HepG2 (cell line): ENCODE results near the gene TMEM107. TPM values are rescaled to one million over a fixed set of nuclear protein-coding genes. Genes with fewer than 3 reads are reported as not detected.

ENCODE experiments used
- ATAC-seq: fragments of 200-7000 bp; cut with Tn5 transposase; 3 replicates; pipeline ENCODE4 v1.9.1; 2020; ENCODE audit warnings: mild to moderate bottlenecking, moderate library complexity
- BruUV-seq: library from RNA; stranded (reverse); fragments of 400-500 nt; replicated peaks from 2 replicates; lab custom pipeline; 2021; lab: Mats Ljungman, UMichigan
- CTCF ChIA-PET: fragments of 300-600 bp; formaldehyde crosslinking; extraction: SDS; loops from one replicate; lab custom pipeline; 2021; ENCODE audit warnings: low total read pairs, inconsistent platforms, low intra/inter-chr PET ratio; lab: Yijun Ruan, JAX
- POLR2A ChIA-PET: fragments of 350-600 bp; sonication (Branson Sonifier 250); formaldehyde crosslinking; loops from one replicate; lab custom pipeline; 2020; ENCODE audit warnings: antibody characterized with exemption, inconsistent platforms; lab: Yijun Ruan, JAX
- DNase-seq: peaks from one replicate; pipeline ENCODE4 v3.0.0-alpha.2; 2015; ENCODE audit warnings: low spot score
- FAIRE-seq: peaks from 3 replicates; lab custom pipeline; 2011; peaks lifted over from hg19 to GRCh38; lab: Jason Lieb, UNC
- H2AFZ ChIP-seq: one replicate; pipeline ENCODE4 v1.6.1; 2011; ENCODE audit warnings: low read length, inconsistent platforms
- H3K27ac ChIP-seq: fragments of 300-600 bp; 3 replicates; pipeline ENCODE4 v1.8.0; 2011; ENCODE audit warnings: mixed run types, mild to moderate bottlenecking, mixed read lengths, low read length, inconsistent platforms; ENCODE audit not compliant: insufficient read depth; ENCODE audit errors: extremely low read length
- H3K27me3 ChIP-seq, 2 experiments: fragments of 200-600 bp in 1 of 2; 2 replicates in 1 of 2; 3 replicates in 1 of 2; pipeline versions ENCODE4 v1.6.0 to v1.8.0; 2011; ENCODE audit warnings: low read length in 2 of 2, mild to moderate bottlenecking in 2 of 2, moderate library complexity in 2 of 2, inconsistent platforms in 1 of 2; ENCODE audit not compliant: insufficient read depth in 2 of 2, control insufficient read depth in 1 of 2
- H3K36me3 ChIP-seq, 2 experiments: fragments of 200-600 bp in 1 of 2; replicated peaks in 1 of 2; 2 replicates in 1 of 2; 3 replicates in 1 of 2; pipeline versions ENCODE4 v1.5.1 to v1.8.0; 2011; ENCODE audit warnings: low read length in 2 of 2, inconsistent platforms in 1 of 2; ENCODE audit not compliant: insufficient read depth in 2 of 2, control insufficient read depth in 1 of 2
- H3K4me1 ChIP-seq: 2 replicates; pipeline ENCODE4 v1.5.1; 2012; ENCODE audit warnings: low read length, inconsistent platforms; ENCODE audit not compliant: insufficient read depth
- H3K4me2 ChIP-seq: 2 replicates; pipeline ENCODE4 v1.6.0; 2011; ENCODE audit warnings: low read depth, low read length, inconsistent platforms
- H3K4me3 ChIP-seq, 3 experiments: fragments of 200-600 bp in 1 of 3; sonication (generic), shearing (Covaris generic) in 1 of 3; replicated peaks in 1 of 3; 2 replicates each; pipeline ENCODE4 v1.5.1; 2011 to 2016; ENCODE audit warnings: low read length in 3 of 3, inconsistent platforms in 2 of 3, low read depth in 2 of 3, mild to moderate bottlenecking in 2 of 3, control low read depth in 1 of 3, mixed read lengths in 1 of 3; ENCODE audit not compliant: insufficient read depth in 1 of 3
- H3K79me2 ChIP-seq: one replicate; pipeline ENCODE4 v1.6.1; 2011; ENCODE audit warnings: low read length, inconsistent platforms; ENCODE audit not compliant: insufficient read depth
- H3K9ac ChIP-seq: 2 replicates; pipeline ENCODE4 v1.6.0; 2011; ENCODE audit warnings: mild to moderate bottlenecking, low read depth, low read length, inconsistent platforms; ENCODE audit not compliant: insufficient read depth
- H3K9me3 ChIP-seq: 2 replicates; pipeline ENCODE4 v1.5.1; 2012; ENCODE audit warnings: mild to moderate bottlenecking, low read length
- H4K20me1 ChIP-seq: 2 replicates; pipeline ENCODE4 v1.6.0; 2011; ENCODE audit warnings: inconsistent platforms, mild to moderate bottlenecking, low read length, moderate library complexity; ENCODE audit not compliant: insufficient read depth
- CHD2 ChIP-seq: IDR thresholded peaks from 2 replicates; pipeline ENCODE4 v1.6.1; 2011; ENCODE audit warnings: low read depth, low read length, improper control_type of control experiment
- HOXA3 ChIP-seq: sonication (generic); formaldehyde crosslinking; IDR thresholded peaks from 2 replicates; pipeline ENCODE4 v1.5.0; 2020; ENCODE audit warnings: missing genetic modification reagents
- KLF12 ChIP-seq: sonication (generic); formaldehyde crosslinking; IDR thresholded peaks from 2 replicates; pipeline ENCODE4 v1.4.0; 2020; ENCODE audit warnings: missing genetic modification reagents, borderline replicate concordance
- POLR2A ChIP-seq, 2 experiments: IDR thresholded peaks; 2 replicates each; pipeline ENCODE4 v1.6.1; 2011; ENCODE audit warnings: low read depth in 2 of 2, low read length in 2 of 2, mild to moderate bottlenecking in 1 of 2, moderate library complexity in 1 of 2; ENCODE audit not compliant: insufficient read depth in 1 of 2
- POLR2AphosphoS2 ChIP-seq: IDR thresholded peaks from 2 replicates; pipeline ENCODE4 v1.6.1; 2011; ENCODE audit warnings: low read depth, low read length, improper control_type of control experiment
- RBM39 ChIP-seq: fragments of 200-400 bp; formaldehyde crosslinking; IDR thresholded peaks from one replicate; pipeline ENCODE4 v1.6.1; 2018; ENCODE audit warnings: antibody characterized with exemption, mild to moderate bottlenecking, low read depth, low read length; ENCODE audit not compliant: poor library complexity, severe bottlenecking
- ZNF772 ChIP-seq: sonication (generic); formaldehyde crosslinking; IDR thresholded peaks from 2 replicates; pipeline ENCODE4 v1.5.0; 2020; ENCODE audit warnings: mild to moderate bottlenecking, missing genetic modification reagents
- ZSCAN9 ChIP-seq: IDR thresholded peaks from 2 replicates; pipeline ENCODE4 v1.6.1; 2016; ENCODE audit warnings: borderline replicate concordance
- WGBS: methylation state at CpG from one replicate; pipeline ENCODE4 v1.1.6; 2017; ENCODE audit warnings: low lambda C conversion rate; 5-methylcytosine and 5-hydroxymethylcytosine counted together
- in situ Hi-C: cut with HindIII; loops from 2 replicates; pipeline ENCODE4 v1.10.0; 2017; ENCODE audit warnings: low pct_unique_long_range_greater_than_20kb; ENCODE audit not compliant: extremely low pct_ligation_motif_present
- intact Hi-C: fragments of 100-400 bp; cut with micrococcal nuclease; formaldehyde crosslinking; loops from one replicate; pipeline ENCODE4 v1.10.0; 2022; ENCODE audit not compliant: unreplicated experiment
- polyA plus RNA-seq, 8 experiments: library from polyadenylated mRNA; depleted of rRNA in 3 of 8; stranded (reverse) in 7 of 8; unstranded in 1 of 8; fragments of >200 nt; fragmentation: Illumina TruSeq in 4 of 8; extraction: Trizol in 4 of 8; gene quantifications; 2 replicates each; pipeline versions ENCODE4 v1.2.1 to v1.2.3, GENCODE V29; 2011 to 2016; ENCODE audit warnings: low read depth in 4 of 8, missing spikeins in 1 of 8, mixed read lengths in 1 of 8; ENCODE audit not compliant: insufficient read depth in 1 of 8
- total RNA-seq, 5 experiments: library from RNA; depleted of rRNA; stranded (reverse); fragments of >200 nt; fragmentation: Illumina TruSeq; extraction: Trizol; gene quantifications; 2 replicates each; pipeline ENCODE4 v1.2.3, GENCODE V29; 2016; ENCODE audit warnings: low read depth in 1 of 5
- TF ChIP-seq, protein P1 (sequence below), 2 experiments: IDR thresholded peaks; 2 replicates each; pipeline ENCODE4 v1.6.1; 2011 to 2012; ENCODE audit warnings: low read length in 2 of 2, borderline replicate concordance in 1 of 2, low read depth in 1 of 2, mild to moderate bottlenecking in 1 of 2, moderate library complexity in 1 of 2

Gene TMEM107
- total and polyA plus RNA-seq, 2 of the 13 experiments (the other 11 are each of a cell fraction or from before 2014, with no cell fraction given): 7.2 to 15.3 TPM

DNA sequence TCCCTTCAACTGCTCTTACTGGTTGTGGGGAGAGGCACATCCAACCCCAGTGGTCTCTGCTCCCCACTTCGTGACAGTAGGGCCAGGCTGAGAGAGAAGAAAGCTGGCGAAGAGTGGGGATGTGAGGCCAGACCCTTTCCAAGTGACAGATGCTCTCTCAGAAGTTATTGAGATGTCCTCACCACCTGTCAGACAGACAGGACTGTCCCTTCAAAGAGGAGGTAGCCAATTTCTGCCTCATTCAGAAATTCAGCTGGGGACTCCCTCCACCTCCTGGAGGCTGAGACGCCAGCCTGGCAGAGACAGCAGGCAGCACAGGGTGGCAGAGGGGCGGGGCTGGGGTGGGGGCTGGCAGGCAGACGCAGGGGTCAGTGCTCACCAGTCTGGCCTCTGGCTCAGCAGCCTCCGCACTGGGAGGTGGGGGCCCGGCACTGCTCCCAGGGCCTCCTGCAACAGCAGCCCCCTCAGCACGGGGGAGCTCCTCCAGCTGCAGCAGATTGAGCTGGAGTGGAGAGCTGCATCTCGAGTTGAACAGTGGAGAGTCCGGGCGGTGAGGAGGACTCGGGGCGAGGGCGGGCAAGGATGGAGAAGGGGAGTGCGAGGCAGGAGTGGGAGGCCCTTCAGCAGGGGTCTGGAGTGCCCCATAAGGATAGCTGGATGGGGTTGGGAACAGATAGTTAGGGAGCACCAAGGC, 33.1 kb downstream of the TMEM107 start:
- TF ChIP-seq POLR2AphosphoS2: 0 out of 2 replicates have a peak, but pooled peaks have one; percentile 16
- TF ChIP-seq CHD2: no peak
- H3K27ac ChIP-seq: no peak overlapping the region
- H3K9me3 ChIP-seq: no peaks in the 10 kb centered on the region
- H3K4me1 ChIP-seq: peaks cover 12% of the 10 kb centered on the region
- POLR2A ChIA-PET: no interaction called here
- no peak overlapping the region for H2AFZ ChIP-seq
- peaks cover 16 to 31% of the 10 kb centered on the region in 2 experiments; a peak in 4 of 5 replicates for H3K36me3 ChIP-seq
- H3K4me3 ChIP-seq: no peak overlapping the region
- no peaks in the 10 kb centered on the region for H3K79me2 ChIP-seq
- no peak for ATAC-seq
- no peak for DNase-seq
- no TSS peak for BruUV-seq
- intact Hi-C loops (no loop called here), in situ Hi-C loops (no loop called here)
- CTCF ChIA-PET: no interaction called here
- no peak overlapping the region for H3K4me2 ChIP-seq
- H3K27me3 ChIP-seq: no peaks in the 10 kb centered on the region; a peak in 1 of 5 replicates
- H4K20me1 ChIP-seq: 0 out of 2 replicates have a peak, but pooled peaks cover 3% of the 10 kb centered on the region
- H3K9ac ChIP-seq: no peak overlapping the region
- 94% methylated on average over 9 of the region's 15 CpGs for WGBS
- no peak for FAIRE-seq

GRCh38 chr17:8142158-8142886, 33.9 kb downstream of the TMEM107 start:
- TF ChIP-seq HOXA3 (CRISPR knock-in tag): no peak
- no peak for TF ChIP-seq KLF12 (CRISPR knock-in tag)
- TF ChIP-seq POLR2A (IDR thresholded peaks at IDR 0.05; ENCODE audit: insufficient read depth in 1 of 2, low read depth in 2 of 2, low read length in 2 of 2): no peak
- TF ChIP-seq, protein P1, sequence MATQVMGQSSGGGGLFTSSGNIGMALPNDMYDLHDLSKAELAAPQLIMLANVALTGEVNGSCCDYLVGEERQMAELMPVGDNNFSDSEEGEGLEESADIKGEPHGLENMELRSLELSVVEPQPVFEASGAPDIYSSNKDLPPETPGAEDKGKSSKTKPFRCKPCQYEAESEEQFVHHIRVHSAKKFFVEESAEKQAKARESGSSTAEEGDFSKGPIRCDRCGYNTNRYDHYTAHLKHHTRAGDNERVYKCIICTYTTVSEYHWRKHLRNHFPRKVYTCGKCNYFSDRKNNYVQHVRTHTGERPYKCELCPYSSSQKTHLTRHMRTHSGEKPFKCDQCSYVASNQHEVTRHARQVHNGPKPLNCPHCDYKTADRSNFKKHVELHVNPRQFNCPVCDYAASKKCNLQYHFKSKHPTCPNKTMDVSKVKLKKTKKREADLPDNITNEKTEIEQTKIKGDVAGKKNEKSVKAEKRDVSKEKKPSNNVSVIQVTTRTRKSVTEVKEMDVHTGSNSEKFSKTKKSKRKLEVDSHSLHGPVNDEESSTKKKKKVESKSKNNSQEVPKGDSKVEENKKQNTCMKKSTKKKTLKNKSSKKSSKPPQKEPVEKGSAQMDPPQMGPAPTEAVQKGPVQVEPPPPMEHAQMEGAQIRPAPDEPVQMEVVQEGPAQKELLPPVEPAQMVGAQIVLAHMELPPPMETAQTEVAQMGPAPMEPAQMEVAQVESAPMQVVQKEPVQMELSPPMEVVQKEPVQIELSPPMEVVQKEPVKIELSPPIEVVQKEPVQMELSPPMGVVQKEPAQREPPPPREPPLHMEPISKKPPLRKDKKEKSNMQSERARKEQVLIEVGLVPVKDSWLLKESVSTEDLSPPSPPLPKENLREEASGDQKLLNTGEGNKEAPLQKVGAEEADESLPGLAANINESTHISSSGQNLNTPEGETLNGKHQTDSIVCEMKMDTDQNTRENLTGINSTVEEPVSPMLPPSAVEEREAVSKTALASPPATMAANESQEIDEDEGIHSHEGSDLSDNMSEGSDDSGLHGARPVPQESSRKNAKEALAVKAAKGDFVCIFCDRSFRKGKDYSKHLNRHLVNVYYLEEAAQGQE (IDR thresholded peaks at IDR 0.05; ENCODE audit: borderline replicate concordance in 1 of 2, low read depth in 1 of 2, low read length in 2 of 2): no peak
- no peak for TF ChIP-seq ZNF772 (CRISPR knock-in tag)
- no peak for TF ChIP-seq ZSCAN9 (CRISPR knock-in tag)
- TF ChIP-seq RBM39: no peak
- H3K4me1 ChIP-seq: peaks cover 19% of the 10 kb centered on the region
- POLR2A ChIA-PET: interaction anchor here (1.0 to 3.2 kb wide), 2 partner anchors 12 to 18 kb away, joined by 3 to 18 read pairs; no protein-coding TSS in a partner anchor
- peaks cover 13 to 25% of the 10 kb centered on the region in 2 experiments; a peak in 4 of 5 replicates for H3K36me3 ChIP-seq
- no TSS peak for BruUV-seq
- no peak for DNase-seq
- H3K9ac ChIP-seq: no peak overlapping the region
- CTCF ChIA-PET: no interaction called here
- no peak overlapping the region for H3K4me2 ChIP-seq
- no peak overlapping the region for H3K4me3 ChIP-seq
- no peak overlapping the region for H3K27ac ChIP-seq
- intact Hi-C loops: no loop called here
- ATAC-seq: no peak
- no peak overlapping the region for H2AFZ ChIP-seq
- no peak for FAIRE-seq
- no peaks in the 10 kb centered on the region for H3K79me2 ChIP-seq
- H3K27me3 ChIP-seq: no peaks in the 10 kb centered on the region; a peak in 1 of 5 replicates
- in situ Hi-C loops: no loop called here
- H3K9me3 ChIP-seq: no peaks in the 10 kb centered on the region
- 92% methylated on average over 13 of the region's 23 CpGs for WGBS
- H4K20me1 ChIP-seq: 0 out of 2 replicates have a peak, but pooled peaks cover 3% of the 10 kb centered on the region
